Effector memory CD8-positive, alpha-beta T cell (primary cell): Measurements from ENCODE around the gene EEFSEC.
A peak's percentile ranks its signal among the peaks of the same experiment; 100 is the strongest.

Source experiments
- ATAC-seq: fragments of 150-1000 bp; cut with Tn5 transposase; replicated peaks from 2 replicates; pipeline ENCODE4 v1.10.0; 2021; ENCODE audit warnings: mild to moderate bottlenecking, moderate library complexity
- DNase-seq, 3 experiments: peaks; one replicate each; pipeline ENCODE4 v3.0.0; 2021
- H3K27ac Mint-ChIP-seq, 2 donors: one replicate each; pipeline ENCODE4 v1.8.0; 2022; ENCODE audit warnings: mild to moderate bottlenecking in 2 of 2, mixed read lengths in 2 of 2, moderate library complexity in 2 of 2
- H3K27me3 Mint-ChIP-seq, 2 donors: one replicate each; pipeline ENCODE4 v1.8.0; 2022; ENCODE audit warnings: mixed read lengths in 2 of 2
- H3K36me3 Mint-ChIP-seq: one replicate; pipeline ENCODE4 v1.8.0; 2022; ENCODE audit warnings: mild to moderate bottlenecking, moderate library complexity, mixed read lengths; ENCODE audit not compliant: insufficient read depth
- H3K4me1 Mint-ChIP-seq, 2 donors: one replicate each; pipeline ENCODE4 v1.8.0; 2022; ENCODE audit warnings: low read depth in 2 of 2, mixed read lengths in 2 of 2
- H3K4me3 Mint-ChIP-seq, 2 donors: one replicate each; pipeline ENCODE4 v1.8.0; 2022; ENCODE audit warnings: mild to moderate bottlenecking in 2 of 2, mixed read lengths in 2 of 2, moderate library complexity in 2 of 2
- H3K9me3 Mint-ChIP-seq, 2 donors: one replicate each; pipeline ENCODE4 v1.8.0; 2022; ENCODE audit warnings: mixed read lengths in 2 of 2

EEFSEC gene

GRCh38 chr3:128167646-128167972, 14.3 kb downstream of the EEFSEC start:
- Mint-ChIP-seq H3K9me3 (no peaks in the 10 kb centered on the region), H3K36me3 (no peaks in the 10 kb centered on the region), H3K27me3 (no peaks in the 10 kb centered on the region), H3K4me3 (no peak overlapping the region), H3K27ac (no peak overlapping the region), H3K4me1 (peaks cover 27 to 32% of the 10 kb centered on the region in 2 donors)
- no peak for DNase-seq
- no peak for ATAC-seq

- Mint-ChIP-seq H3K27me3 (no peaks in the 10 kb centered on the region), H3K4me1 (peaks cover 23 to 32% of the 10 kb centered on the region in 2 donors), H3K36me3 (no peaks in the 10 kb centered on the region), H3K9me3 (no peaks in the 10 kb centered on the region), H3K27ac (no peak overlapping the region), H3K4me3 (no peak overlapping the region)
- ATAC-seq, result no peak
- no peak for DNase-seq
Measured at GRCh38 chr3:128167973-128168674, 14.8 kb downstream of the EEFSEC start.

- Mint-ChIP-seq H3K27ac (no peak overlapping the region), H3K4me1 (peaks cover 24 to 34% of the 10 kb centered on the region in 2 donors), H3K27me3 (no peaks in the 10 kb centered on the region), H3K4me3 (no peak overlapping the region), H3K9me3 (no peaks in the 10 kb centered on the region), H3K36me3 (no peaks in the 10 kb centered on the region)
- ATAC-seq (no peak), DNase-seq (no peak)
Measured at GRCh38 chr3:128168836-128169235, 15.6 kb downstream of the EEFSEC start.

- Mint-ChIP-seq H3K9me3 (no peaks in the 10 kb centered on the region), H3K4me3 (no peak overlapping the region), H3K27me3 (no peaks in the 10 kb centered on the region), H3K4me1 (peaks cover 20 to 40% of the 10 kb centered on the region in 2 donors), H3K27ac (no peak overlapping the region), H3K36me3 (no peaks in the 10 kb centered on the region)
- DNase-seq (no peak), ATAC-seq (no peak)
Measured at GRCh38 chr3:128170866-128171516, 17.7 kb downstream of the EEFSEC start.

GRCh38 chr3:128173200-128173599, 19.9 kb downstream of the EEFSEC start:
- no peak for ATAC-seq
- Mint-ChIP-seq H3K27ac (no peak overlapping the region), H3K27me3 (no peaks in the 10 kb centered on the region), H3K4me1 (peaks cover 17 to 34% of the 10 kb centered on the region in 2 donors), H3K9me3 (no peaks in the 10 kb centered on the region), H3K4me3 (no peak overlapping the region), H3K36me3 (no peaks in the 10 kb centered on the region)
- DNase-seq, result no peak

GRCh38 chr3:128173849-128174248, 20.6 kb downstream of the EEFSEC start:
- no peaks in the 10 kb centered on the region for H3K27me3 Mint-ChIP-seq
- no peak overlapping the region for H3K27ac Mint-ChIP-seq
- no peaks in the 10 kb centered on the region for H3K9me3 Mint-ChIP-seq
- DNase-seq (no peak), ATAC-seq (no peak)
- H3K4me3 Mint-ChIP-seq, result no peak overlapping the region
- H3K4me1 Mint-ChIP-seq, result peaks cover 17 to 29% of the 10 kb centered on the region in 2 donors
- H3K36me3 Mint-ChIP-seq, result no peaks in the 10 kb centered on the region

- no peak for DNase-seq
Measured at GRCh38 chr3:128174675-128175590, 21.7 kb downstream of the EEFSEC start.

GRCh38 chr3:128175768-128176167, 22.5 kb downstream of the EEFSEC start:
- DNase-seq, result no peak
- no peak for ATAC-seq
- Mint-ChIP-seq H3K27ac (peak overlapping the region; percentile 21 to 31), H3K36me3 (no peaks in the 10 kb centered on the region), H3K27me3 (no peaks in the 10 kb centered on the region), H3K4me1 (peaks cover 25 to 36% of the 10 kb centered on the region in 2 donors), H3K4me3 (no peak overlapping the region), H3K9me3 (no peaks in the 10 kb centered on the region)

More at GRCh38 chr3:128174675-128175590, 21.7 kb downstream of the EEFSEC start:
- no peaks in the 10 kb centered on the region for H3K9me3 Mint-ChIP-seq
- H3K4me1 Mint-ChIP-seq, result peaks cover 21 to 36% of the 10 kb centered on the region in 2 donors
- H3K4me3 Mint-ChIP-seq, result no peak overlapping the region
- H3K27ac Mint-ChIP-seq, result peak overlapping the region; percentile 21 to 30
- H3K36me3 Mint-ChIP-seq, result no peaks in the 10 kb centered on the region
- no peaks in the 10 kb centered on the region for H3K27me3 Mint-ChIP-seq
- no peak for ATAC-seq

GRCh38 chr3:128176276-128176833, 23.1 kb downstream of the EEFSEC start:
- no peaks in the 10 kb centered on the region for H3K27me3 Mint-ChIP-seq
- no peaks in the 10 kb centered on the region for H3K9me3 Mint-ChIP-seq
- H3K36me3 Mint-ChIP-seq, result no peaks in the 10 kb centered on the region
- H3K27ac Mint-ChIP-seq, result peak overlapping the region in 1 of 2 donors; percentile 31
- no peak for DNase-seq
- no peak overlapping the region for H3K4me3 Mint-ChIP-seq
- no peak for ATAC-seq
- H3K4me1 Mint-ChIP-seq, result peaks cover 28 to 36% of the 10 kb centered on the region in 2 donors

GRCh38 chr3:128177865-128178264, 24.6 kb downstream of the EEFSEC start:
- Mint-ChIP-seq H3K4me3 (no peak overlapping the region), H3K4me1 (peaks cover 38 to 46% of the 10 kb centered on the region in 2 donors), H3K27me3 (no peaks in the 10 kb centered on the region), H3K9me3 (no peaks in the 10 kb centered on the region), H3K36me3 (no peaks in the 10 kb centered on the region), H3K27ac (peak overlapping the region in 1 of 2 donors; percentile 55)
- no peak for ATAC-seq
- no peak for DNase-seq

GRCh38 chr3:128178782-128179483, 25.7 kb downstream of the EEFSEC start:
- H3K9me3 Mint-ChIP-seq, result no peaks in the 10 kb centered on the region
- no peaks in the 10 kb centered on the region for H3K36me3 Mint-ChIP-seq
- ATAC-seq (no peak), DNase-seq (no peak)
- H3K27me3 Mint-ChIP-seq, result no peaks in the 10 kb centered on the region
- H3K27ac Mint-ChIP-seq, result peak overlapping the region; percentile 41 to 55
- H3K4me1 Mint-ChIP-seq, result peaks cover 36 to 46% of the 10 kb centered on the region in 2 donors
- no peak overlapping the region for H3K4me3 Mint-ChIP-seq

GRCh38 chr3:128179484-128179819, 26.2 kb downstream of the EEFSEC start:
- DNase-seq (no peak), ATAC-seq (no peak)
- Mint-ChIP-seq H3K27ac (peak overlapping the region; percentile 41 to 55), H3K27me3 (no peaks in the 10 kb centered on the region), H3K4me1 (peaks cover 35 to 41% of the 10 kb centered on the region in 2 donors), H3K4me3 (no peak overlapping the region), H3K36me3 (no peaks in the 10 kb centered on the region), H3K9me3 (no peaks in the 10 kb centered on the region)

GRCh38 chr3:128180436-128180835, 27.2 kb downstream of the EEFSEC start:
- H3K4me3 Mint-ChIP-seq, result no peak overlapping the region
- ATAC-seq, result no peak

More at GRCh38 chr3:128180436-128180835, 27.2 kb downstream of the EEFSEC start:
- Mint-ChIP-seq H3K4me1 (peaks cover 33% of the 10 kb centered on the region in 2 donors), H3K27me3 (no peaks in the 10 kb centered on the region), H3K27ac (no peak overlapping the region), H3K36me3 (no peaks in the 10 kb centered on the region), H3K9me3 (no peaks in the 10 kb centered on the region)
- no peak for DNase-seq
